GM18508 (cell line): ENCODE results near the gene LRRC55.
"Not testable (repeated sequence)": the region's sequence is repeated elsewhere in the genome, so short reads cannot be mapped to it uniquely, and the experiment has no call there.

Experiments used
- ATAC-seq: cut with Tn5 transposase; IDR thresholded peaks from one replicate; pipeline ENCODE4 v1.9.1; 2021; ENCODE audit warnings: moderate number of reproducible peaks; ENCODE audit not compliant: insufficient read depth, unreplicated experiment

The LRRC55 gene

DNA sequence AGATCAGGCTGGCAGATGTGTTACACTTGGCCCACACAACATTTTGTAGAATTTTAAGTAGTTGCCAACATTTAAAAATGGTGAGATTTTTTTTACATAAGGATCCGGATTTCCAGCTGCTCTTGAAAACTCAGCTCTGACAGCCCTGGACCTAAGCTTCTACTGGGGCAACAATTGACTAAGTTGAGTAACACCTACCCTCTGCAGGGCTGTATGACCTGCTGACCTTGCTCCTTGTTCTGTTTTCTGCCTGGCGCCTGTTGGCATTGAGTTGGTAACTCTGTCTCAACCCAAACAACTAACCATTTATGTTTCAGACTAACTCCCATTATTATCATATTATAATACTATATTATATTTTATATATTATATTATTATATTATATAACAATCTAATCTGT, 21.1 kb upstream of the LRRC55 start:
- no peak for ATAC-seq

- no peak for ATAC-seq
Observed at GRCh38 chr11:57161351-57161750, 20.4 kb upstream of the LRRC55 start.

DNA sequence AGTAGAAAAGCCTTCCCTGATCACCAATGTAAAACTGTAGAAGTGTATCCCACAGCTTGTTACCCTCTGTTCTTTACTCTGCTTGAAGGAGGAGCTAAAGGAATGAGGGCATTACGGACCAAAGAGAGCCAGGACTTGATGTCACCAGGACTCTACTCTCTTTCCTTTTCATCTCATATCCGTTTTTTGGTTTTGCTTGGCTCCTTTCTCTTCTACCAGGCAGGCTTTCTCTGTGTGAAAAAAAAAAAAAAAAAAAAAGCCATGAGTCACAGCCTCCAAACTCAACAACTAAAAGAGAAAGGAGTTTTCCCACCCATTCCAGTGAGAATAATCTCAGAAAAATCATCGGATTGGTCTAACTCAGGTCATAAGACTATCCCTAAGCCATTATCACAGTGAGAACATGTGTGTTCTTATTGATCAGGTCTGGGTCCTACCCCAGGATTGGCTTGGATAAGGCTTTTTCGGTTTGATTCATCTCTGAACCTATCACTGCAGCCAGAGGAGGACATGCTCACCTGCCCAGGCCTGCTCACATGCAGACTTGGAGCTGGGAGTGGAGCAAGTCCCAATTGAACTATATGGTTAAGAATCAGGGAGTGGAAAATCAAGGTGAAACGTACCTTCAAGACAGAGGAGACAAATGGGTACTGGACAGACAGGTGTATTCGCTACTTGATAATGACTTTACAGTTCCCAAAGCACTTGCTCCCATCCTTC, 19.4 kb upstream of the LRRC55 start:
- ATAC-seq = no peak

DNA sequence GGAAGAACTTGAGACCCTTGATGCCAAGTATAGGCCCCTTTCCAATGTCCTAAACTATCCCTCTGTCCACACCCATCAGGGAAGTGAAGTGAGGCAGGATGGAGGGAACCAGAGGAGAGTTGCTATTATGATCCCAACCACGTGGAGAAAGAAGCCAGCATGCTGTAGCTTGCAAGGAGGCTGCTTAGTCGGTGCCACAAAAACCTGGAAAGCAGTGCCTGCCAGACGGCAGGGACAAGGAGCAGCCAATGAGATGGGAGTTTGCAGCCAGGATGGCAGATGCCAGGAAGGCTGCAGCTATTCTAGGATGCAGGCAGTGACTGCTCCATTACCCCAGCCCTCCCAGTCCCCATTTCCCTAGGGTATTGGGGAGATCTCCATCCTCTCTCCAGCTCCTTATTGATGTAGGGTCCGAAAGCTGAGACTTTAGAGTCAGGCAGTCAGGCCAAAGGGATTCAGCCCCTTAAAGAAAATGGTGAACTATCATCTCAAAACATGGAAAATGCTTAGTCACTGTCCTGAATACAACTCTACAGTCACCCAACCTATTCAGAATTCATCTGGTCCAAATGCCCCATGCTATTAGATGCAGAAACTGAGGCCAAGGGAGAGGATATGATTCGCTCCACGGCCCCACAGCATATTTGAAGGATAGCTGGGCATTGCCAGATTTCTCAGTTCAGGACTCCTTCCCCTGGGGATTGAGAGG, 18.4 kb upstream of the LRRC55 start:
- no peak for ATAC-seq

- ATAC-seq = no peak
Observed at GRCh38 chr11:57164317-57164716, 17.4 kb upstream of the LRRC55 start.

DNA sequence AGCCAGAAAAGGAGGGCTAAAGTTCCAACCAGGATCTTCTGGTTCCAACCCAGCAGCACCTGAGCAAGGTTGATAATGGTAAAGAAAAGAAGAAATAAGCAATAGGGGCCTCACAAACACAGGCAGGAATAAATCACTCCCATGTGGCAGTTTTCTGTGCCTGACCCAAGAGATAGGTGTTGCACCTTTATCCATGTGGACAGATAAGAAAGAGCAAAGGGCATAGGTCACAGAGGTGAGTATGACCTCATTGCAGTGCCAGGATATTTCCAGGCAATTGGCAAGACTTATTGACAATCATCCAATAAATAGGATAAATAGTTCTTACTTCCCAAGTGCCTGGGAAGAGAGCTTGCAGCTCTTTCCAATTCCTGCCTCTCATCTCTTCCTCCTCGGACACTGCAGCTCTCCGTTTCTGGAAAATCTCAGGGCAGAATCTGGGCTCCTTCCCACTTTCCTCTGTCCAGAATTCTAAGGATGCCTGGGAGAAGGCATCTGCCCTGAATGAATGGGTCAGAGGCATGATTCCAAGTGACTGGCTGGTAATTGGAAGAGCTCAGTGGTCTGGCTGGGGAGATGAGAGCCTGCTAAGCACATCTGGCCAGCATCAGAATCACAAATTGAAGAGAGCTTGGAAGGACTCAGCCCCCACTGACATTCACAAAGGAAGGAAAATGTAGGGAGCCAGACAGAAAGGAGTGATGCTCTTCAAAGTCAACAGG, 14.5 kb upstream of the LRRC55 start:
- ATAC-seq = no peak

DNA sequence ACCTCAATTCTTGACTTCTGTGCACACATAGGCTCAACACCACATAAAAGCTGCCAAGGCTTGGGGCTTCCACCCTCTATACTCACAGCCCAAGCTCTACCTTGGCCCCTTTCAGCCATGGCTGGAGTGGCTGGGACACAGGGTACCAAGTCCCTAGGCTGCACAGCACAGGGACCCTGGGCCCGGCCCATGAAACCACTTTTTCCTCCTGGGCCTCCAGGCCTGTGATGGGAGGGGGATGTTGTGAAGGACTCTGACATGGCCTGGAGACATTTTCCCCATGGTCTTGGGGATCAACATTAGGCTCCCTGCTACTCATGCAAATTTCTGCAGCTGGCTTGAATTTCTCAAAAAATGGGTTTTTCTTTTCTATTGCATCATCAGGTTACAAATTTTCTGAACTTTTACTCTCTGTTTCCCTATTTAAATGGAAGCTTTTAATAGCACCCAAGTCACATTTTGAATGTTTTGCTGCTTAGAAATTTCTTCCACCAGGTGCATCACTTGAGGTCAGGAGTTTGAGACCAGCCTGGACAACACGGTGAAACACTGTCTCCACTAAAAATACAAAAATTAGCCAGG, 11.9 kb upstream of the LRRC55 start:
- not testable (repeated sequence) for ATAC-seq

GRCh38 chr11:57172031-57172430, 9.7 kb upstream of the LRRC55 start:
- ATAC-seq = no peak

GRCh38 chr11:57174656-57175055, 7.1 kb upstream of the LRRC55 start:
- ATAC-seq = no peak

- ATAC-seq = no peak
Observed at GRCh38 chr11:57175478-57175877, 6.3 kb upstream of the LRRC55 start.

DNA sequence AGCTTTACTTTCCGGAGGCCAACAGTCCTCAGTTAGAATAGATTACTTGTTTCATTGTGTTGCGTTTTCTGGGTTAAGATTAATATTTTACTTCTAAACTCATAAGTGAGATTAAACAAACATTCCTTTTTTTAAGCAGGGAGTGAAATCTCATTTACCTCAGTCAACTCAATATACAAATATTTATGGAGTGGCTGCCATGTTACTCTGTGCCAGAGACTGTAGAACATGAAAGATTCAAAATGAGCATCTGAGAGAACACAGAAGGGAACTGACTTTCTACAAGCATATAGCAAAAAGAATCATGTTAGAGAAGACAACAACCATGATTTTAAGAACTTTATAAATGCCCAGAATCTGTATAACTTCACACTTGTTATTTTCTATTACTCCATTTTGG, 3.4 kb upstream of the LRRC55 start:
- ATAC-seq = no peak

DNA sequence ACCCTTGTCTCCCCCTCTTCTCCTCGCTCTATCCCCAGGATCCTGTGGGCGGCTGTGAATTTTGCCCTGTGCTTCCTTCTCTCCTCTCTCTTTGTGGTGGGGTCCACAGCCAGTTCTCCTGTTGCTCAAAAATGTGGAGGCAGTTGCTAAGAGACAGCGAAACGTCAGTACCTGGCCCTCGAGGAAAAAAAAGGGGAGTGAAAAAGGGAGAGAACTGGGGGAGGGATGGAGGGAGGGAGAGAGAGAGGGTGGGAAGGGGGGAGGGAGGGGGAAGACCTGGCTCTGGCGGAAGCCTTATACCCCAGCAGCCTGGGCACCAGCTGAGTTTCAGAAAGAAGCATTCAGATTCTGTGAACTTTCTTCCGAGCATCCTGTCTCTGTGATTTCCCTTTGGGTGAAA, 2.1 kb upstream of the LRRC55 start:
- no peak for ATAC-seq

- ATAC-seq = no peak
Observed at GRCh38 chr11:57180081-57180561, 1.6 kb upstream of the LRRC55 start.

DNA sequence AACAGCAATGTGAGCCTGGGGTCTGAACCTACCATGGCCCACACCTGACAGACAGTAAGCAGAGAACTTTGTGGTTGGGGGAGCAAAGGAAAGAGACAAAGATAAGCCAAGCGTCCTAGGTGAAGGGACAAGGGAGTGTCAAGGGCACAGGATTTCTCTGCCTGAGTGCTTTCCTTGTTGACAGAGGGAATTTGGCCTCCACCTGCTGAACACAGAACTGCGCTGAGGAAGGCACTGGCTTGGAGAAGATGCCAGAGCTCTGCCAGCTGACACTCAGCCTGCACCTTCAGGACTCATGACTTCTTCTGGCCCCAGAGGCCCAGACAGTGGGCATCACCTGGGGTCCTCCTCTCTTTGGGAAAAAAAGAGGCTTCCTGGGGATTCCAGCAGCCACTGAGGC, 789 bp upstream of the LRRC55 start:
- ATAC-seq = no peak

DNA sequence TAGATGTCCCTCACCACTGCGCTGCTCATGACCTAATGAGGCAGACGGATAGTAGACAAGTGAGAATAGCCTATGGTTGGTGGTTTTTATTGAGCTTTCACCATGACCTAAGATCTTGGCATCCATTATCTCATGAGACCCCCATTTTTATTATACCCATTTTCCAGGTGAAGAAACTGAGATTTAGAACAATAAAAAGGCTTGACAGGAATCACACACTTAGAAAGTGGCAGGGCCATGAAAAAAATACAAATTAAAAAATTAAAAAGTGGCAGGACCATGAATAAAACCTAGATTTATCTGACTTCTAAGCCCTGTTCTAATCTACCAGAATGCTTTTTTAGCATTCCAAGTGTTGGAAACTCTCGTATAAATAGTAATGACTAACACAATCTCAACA, 1.1 kb downstream of the LRRC55 start:
- ATAC-seq = no peak

- no peak for ATAC-seq
Observed at GRCh38 chr11:57190548-57190947, 8.8 kb downstream of the LRRC55 start.

- no peak for ATAC-seq
Observed at GRCh38 chr11:57191311-57192219, 9.8 kb downstream of the LRRC55 start.

DNA sequence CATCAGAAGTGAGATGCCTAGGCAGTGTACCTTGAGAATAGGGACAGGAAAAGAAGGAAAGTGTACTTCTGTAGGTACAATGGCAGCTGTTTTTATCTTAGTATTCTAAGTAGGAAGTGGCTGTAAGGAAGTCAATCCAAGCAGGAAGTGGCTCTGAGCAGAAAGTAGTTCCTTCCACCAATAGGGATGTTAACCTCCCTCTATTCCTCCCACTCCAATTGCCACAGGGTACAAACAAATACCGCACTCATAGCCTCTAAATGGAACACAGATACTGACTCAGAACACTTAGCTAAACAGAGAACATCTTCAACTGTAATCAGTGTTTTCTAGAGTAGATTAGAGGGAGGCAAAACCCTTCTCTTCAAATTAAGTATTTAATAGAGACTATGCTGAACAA, 10.6 kb downstream of the LRRC55 start:
- no peak for ATAC-seq

DNA sequence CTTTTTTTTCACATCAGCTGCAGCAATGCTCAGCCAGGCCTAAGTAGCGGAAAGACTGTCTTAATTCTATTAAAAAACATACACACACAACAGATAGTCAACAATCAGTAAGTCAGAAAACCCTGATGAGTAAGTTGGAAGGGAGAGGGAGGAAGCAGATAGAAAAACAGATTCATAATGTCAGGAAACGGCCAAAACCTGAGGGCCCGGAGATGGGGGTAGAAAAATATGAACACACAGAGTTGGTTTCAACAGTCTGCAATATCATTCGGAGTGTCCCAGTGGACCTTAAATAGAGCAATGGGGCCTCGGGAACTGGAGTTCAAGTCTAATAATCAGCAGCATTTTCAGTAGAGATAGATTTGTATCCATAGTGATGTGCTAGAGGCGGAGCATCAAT, 14.8 kb downstream of the LRRC55 start:
- no peak for ATAC-seq

GRCh38 chr11:57197762-57198161, 16.0 kb downstream of the LRRC55 start:
- no peak for ATAC-seq
